Stimulated activated memory B cell treated with anti-CD40 and anti-IgM and Interleukin-4, amounts not matched to agents 10 μg/mL and 1 μg/mL and 100 μg/mL, for 72 hours (primary cell): ENCODE data around the gene SMAP2.

Experiments used
- ATAC-seq: fragments of 150-1000 bp; cut with Tn5 transposase; 2 replicates; pipeline ENCODE4 v1.10.0; 2021
- H3K27ac Mint-ChIP-seq: one replicate; pipeline ENCODE4 v1.8.0; 2022; ENCODE audit warnings: mild to moderate bottlenecking, mixed read lengths
- H3K27me3 Mint-ChIP-seq: one replicate; pipeline ENCODE4 v1.8.0; 2022; ENCODE audit warnings: mixed read lengths
- H3K36me3 Mint-ChIP-seq: one replicate; pipeline ENCODE4 v1.8.0; 2022; ENCODE audit warnings: mixed read lengths
- H3K4me1 Mint-ChIP-seq: one replicate; pipeline ENCODE4 v1.8.0; 2022; ENCODE audit warnings: mixed read lengths
- H3K4me3 Mint-ChIP-seq: one replicate; pipeline ENCODE4 v1.8.0; 2022; ENCODE audit warnings: mild to moderate bottlenecking, moderate library complexity, mixed read lengths
- H3K9me3 Mint-ChIP-seq: one replicate; pipeline ENCODE4 v1.8.0; 2022; ENCODE audit warnings: mixed read lengths

Gene SMAP2

DNA sequence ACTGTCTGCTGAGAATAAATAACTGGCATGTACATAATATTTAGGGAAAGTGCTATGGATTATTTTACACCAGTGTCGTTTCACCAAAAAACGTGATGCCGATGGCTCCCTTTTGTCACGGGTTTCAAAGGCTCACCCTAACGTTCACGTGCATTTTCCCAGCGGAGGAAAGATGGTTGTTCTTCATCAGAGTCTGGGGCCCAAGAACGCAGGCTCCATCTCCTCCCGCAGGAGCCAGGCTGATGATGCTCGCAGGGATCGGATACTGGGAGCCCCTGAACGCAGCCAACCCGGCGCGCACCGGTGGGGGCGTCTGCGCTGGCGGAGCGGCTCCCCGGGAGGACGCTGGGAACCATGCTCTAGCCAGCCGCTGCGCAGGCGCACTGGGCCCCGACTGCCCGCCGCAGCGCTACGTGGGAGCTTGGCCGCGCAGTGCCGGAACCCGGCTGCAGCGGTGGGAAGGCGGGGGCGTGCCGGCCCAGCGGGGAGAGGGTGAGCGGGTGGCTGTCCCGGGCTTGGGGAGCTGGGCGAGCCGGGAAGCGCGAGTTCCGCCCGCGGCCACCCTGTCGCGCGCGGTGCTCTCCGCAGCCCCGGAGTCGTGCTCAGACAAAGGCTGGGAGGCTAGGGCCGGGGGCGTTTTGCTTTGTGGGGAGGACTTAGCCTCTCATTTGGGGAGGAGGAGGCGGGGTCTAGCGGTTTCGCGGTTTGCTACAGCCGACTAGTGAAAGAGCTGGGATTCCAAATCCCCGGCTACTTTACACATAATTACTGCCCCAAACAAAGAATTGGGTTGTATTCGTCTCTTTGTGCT, 76.4 kb downstream of the SMAP2 start, which contains the start of gene ZFP69B:
ZFP69B (plus strand) TSS at position 793 of the 811 bp plus-strand sequence. CDS start 486 bp downstream, outside the sequence.
- H3K36me3 Mint-ChIP-seq, result peaks cover 46% of the 10 kb centered on the region

DNA sequence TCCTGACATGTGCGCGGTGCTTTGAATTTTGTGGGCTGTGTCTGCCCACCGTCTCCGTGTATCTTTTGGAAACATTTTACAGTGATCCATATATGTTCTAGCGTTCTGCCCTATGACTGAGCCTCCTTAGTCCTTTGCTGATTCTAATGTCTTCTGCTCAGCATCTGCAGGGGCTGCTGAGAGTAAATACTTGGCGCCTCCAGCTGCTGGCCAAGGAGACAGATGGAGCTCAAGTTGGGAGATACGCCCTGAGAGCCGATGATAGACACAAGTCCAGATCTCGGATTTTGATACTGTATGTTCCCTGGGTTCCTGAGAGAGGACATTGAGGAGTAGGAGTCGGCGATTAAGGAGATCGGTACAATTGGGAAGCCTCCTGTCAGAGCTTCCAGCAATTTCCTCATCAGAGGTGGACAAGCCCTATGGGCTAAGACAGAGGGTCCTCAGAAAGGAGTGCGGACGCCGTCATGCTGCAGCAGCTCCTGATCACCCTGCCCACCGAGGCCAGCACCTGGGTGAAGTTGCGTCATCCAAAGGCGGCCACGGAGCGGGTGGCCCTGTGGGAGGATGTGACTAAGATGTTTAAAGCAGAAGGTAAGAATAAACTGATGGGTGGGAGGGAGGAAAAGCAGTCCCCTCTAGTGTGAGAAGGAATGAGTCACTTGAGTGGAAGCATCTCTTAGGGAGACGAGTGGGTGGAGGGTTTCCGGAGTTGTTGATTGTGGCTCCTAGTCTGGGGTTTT, 77.1 kb downstream of the SMAP2 start:
- H3K27me3 Mint-ChIP-seq, result no peaks in the 10 kb centered on the region
- ATAC-seq, result peak; percentile 86
- peaks cover 46% of the 10 kb centered on the region for H3K36me3 Mint-ChIP-seq
- peaks cover 15% of the 10 kb centered on the region for H3K9me3 Mint-ChIP-seq
- peak overlapping the region; percentile 95 for H3K27ac Mint-ChIP-seq
- peak overlapping the region; percentile 87 for H3K4me3 Mint-ChIP-seq
- peaks cover 32% of the 10 kb centered on the region for H3K4me1 Mint-ChIP-seq

More for the DNA sequence above, 76.4 kb downstream of the SMAP2 start, which contains the start of gene ZFP69B:
- Mint-ChIP-seq H3K27me3 (no peaks in the 10 kb centered on the region), H3K4me3 (peak within 1 kb of the TSS; percentile 87), H3K27ac (peak within 1 kb of the TSS; percentile 95), H3K9me3 (peaks cover 16% of the 10 kb centered on the region), H3K4me1 (peaks cover 32% of the 10 kb centered on the region)
- ATAC-seq, result peak; percentile 91

DNA sequence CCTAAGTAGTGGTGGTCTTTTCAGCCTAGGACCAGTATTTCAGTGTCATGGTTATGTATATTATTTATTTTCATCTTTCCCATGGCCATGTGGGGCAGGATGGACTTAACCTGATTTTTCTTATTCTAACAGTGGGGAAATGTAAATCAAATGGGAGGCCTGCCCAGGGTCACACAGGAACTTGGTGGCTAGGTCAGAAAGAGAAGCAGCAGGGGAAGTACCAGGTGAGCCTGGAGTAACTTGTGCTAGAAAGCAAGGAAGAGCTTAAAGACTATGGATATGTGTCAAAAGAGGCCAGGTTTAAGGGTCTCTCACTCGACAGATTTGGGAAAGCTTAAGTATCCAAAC, 77.7 kb downstream of the SMAP2 start:
- H3K27ac Mint-ChIP-seq, result peak overlapping the region; percentile 95
- H3K27me3 Mint-ChIP-seq, result no peaks in the 10 kb centered on the region
- peak; percentile 2 for ATAC-seq
- peaks cover 13% of the 10 kb centered on the region for H3K9me3 Mint-ChIP-seq
- H3K36me3 Mint-ChIP-seq, result peaks cover 46% of the 10 kb centered on the region
- peak overlapping the region; percentile 87 for H3K4me3 Mint-ChIP-seq
- peaks cover 32% of the 10 kb centered on the region for H3K4me1 Mint-ChIP-seq

DNA sequence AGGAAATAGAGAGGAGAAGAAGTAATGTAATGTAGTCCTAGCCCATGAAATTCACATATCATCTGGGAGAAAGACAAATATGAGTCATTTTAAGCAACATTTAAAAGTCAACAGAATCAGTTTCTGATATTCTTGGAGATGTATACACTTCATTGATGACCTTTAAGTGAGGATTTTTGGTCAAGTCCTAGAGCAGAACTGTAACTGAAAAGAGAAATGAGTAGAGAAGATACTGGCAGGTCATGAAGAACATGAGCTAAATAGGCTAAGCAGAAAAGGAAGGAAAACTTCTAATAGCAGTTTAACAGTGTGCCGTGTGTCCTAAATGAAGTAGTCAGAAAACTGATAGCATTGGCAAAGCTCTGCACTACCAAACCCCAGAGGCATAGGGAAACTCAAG, 81.3 kb downstream of the SMAP2 start:
- Mint-ChIP-seq H3K9me3 (peaks cover 31% of the 10 kb centered on the region), H3K27ac (peak overlapping the region; percentile 43), H3K4me3 (no peak overlapping the region), H3K36me3 (peaks cover 83% of the 10 kb centered on the region), H3K27me3 (no peaks in the 10 kb centered on the region), H3K4me1 (peaks cover 24% of the 10 kb centered on the region)
- ATAC-seq, result peak; percentile 57

DNA sequence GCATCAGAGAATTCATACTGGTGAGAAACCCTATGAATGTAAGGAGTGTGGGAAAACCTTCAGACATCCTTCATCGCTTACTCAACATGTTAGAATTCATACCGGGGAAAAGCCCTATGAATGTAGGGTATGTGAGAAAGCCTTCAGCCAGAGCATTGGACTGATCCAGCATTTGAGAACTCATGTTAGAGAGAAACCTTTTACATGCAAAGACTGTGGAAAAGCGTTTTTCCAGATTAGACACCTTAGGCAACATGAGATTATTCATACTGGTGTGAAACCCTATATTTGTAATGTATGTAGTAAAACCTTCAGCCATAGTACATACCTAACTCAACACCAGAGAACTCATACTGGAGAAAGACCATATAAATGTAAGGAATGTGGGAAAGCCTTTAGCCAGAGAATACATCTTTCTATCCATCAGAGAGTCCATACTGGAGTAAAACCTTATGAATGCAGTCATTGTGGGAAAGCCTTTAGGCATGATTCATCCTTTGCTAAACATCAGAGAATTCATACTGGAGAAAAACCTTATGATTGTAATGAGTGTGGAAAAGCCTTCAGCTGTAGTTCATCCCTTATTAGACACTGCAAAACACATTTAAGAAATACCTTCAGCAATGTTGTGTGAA, 89.5 kb downstream of the SMAP2 start:
- H3K27ac Mint-ChIP-seq, result no peak overlapping the region
- peaks cover 88% of the 10 kb centered on the region for H3K36me3 Mint-ChIP-seq
- H3K9me3 Mint-ChIP-seq, result peaks cover 41% of the 10 kb centered on the region
- H3K4me1 Mint-ChIP-seq, result no peaks in the 10 kb centered on the region
- no peaks in the 10 kb centered on the region for H3K27me3 Mint-ChIP-seq
- ATAC-seq, result no peak
- H3K4me3 Mint-ChIP-seq, result no peak overlapping the region

DNA sequence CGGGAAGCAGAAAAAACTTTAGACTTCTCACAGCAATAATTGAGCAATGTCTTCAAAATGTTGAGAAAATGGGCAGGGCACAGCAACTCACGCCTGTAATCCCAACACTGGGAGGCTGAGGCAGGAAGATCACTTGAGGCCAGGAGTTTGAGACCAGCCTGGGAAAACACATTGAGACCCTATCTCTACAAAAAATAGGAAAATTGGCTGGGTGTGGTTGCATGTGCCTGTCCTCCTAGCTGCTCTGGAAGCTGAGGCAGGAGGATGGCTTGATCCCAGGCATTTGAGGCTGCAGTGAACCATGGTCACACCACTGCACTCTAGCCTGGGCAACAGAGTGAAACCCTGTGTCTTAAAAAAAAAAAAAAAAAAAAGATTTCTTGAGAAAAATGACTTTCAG, 95.8 kb downstream of the SMAP2 start:
- no peak for ATAC-seq
- no peaks in the 10 kb centered on the region for H3K27me3 Mint-ChIP-seq
- H3K4me1 Mint-ChIP-seq, result no peaks in the 10 kb centered on the region
- peaks cover 47% of the 10 kb centered on the region for H3K9me3 Mint-ChIP-seq
- no peak overlapping the region for H3K4me3 Mint-ChIP-seq
- no peak overlapping the region for H3K27ac Mint-ChIP-seq
- H3K36me3 Mint-ChIP-seq, result peaks cover 71% of the 10 kb centered on the region
